Psoas muscle (tissue), 8 donors: ENCODE results near the gene IL10RB. TPM values are rescaled to one million over a fixed set of nuclear protein-coding genes. Genes with fewer than 3 reads are reported as not detected.

ENCODE experiments used
- ATAC-seq, 4 donors: fragments of 200-7000 bp; cut with Tn5 transposase; one replicate each; pipeline ENCODE4 v1.9.1; 2020; ENCODE audit warnings: moderate library complexity in 3 of 4, mild to moderate bottlenecking in 2 of 4
- DNase-seq, 2 donors: peaks; one replicate each; pipeline ENCODE4 v3.0.0-alpha.2; 2020
- H3K27ac ChIP-seq: fragments of 200-600 bp; one replicate; pipeline ENCODE4 v1.8.0; 2022
- H3K27me3 ChIP-seq, 3 donors: fragments of 200-600 bp in 1 of 3; one replicate each; pipeline versions ENCODE4 v1.6.1 to v1.8.0; 2013 to 2022; ENCODE audit warnings: low read length in 2 of 3, mild to moderate bottlenecking in 2 of 3, moderate library complexity in 1 of 3; ENCODE audit not compliant: insufficient read depth in 3 of 3
- H3K36me3 ChIP-seq, 2 donors: fragments of 200-600 bp in 1 of 2; one replicate each; pipeline versions ENCODE4 v1.6.1 to v1.8.0; 2013 to 2022; ENCODE audit warnings: low read depth in 1 of 2, mild to moderate bottlenecking in 1 of 2, moderate library complexity in 1 of 2; ENCODE audit not compliant: insufficient read depth in 1 of 2
- H3K4me1 ChIP-seq: fragments of 200-600 bp; one replicate; pipeline ENCODE4 v1.8.0; 2022
- H3K4me3 ChIP-seq: fragments of 200-600 bp; one replicate; pipeline ENCODE4 v1.8.0; 2022; ENCODE audit warnings: mild to moderate bottlenecking
- H3K9me3 ChIP-seq: fragments of 200-600 bp; one replicate; pipeline ENCODE4 v1.8.0; 2022
- WGBS, 3 donors: extraction: QIAGEN DNeasy Blood & Tissue Kit; methylation state at CpG; one replicate each; pipeline versions ENCODE4 v1.1.6 to v1.1.7; 2013; 5-methylcytosine and 5-hydroxymethylcytosine counted together
- intact Hi-C, 2 donors: fragments of 100-400 bp; cut with DNase I; formaldehyde crosslinking; loops; one replicate each; pipeline versions ENCODE4 v1.11.0 to v1.14.2; 2022
- polyA plus RNA-seq, 3 donors: library from polyadenylated mRNA; stranded (reverse); fragments of 200-250 nt; gene quantifications; one replicate each; pipeline ENCODE4 v1.2.3, GENCODE V29; 2013
- total RNA-seq, 4 donors: library from RNA; stranded (reverse); fragmentation: NEBNext Ultra II Directional in 2 of 4; extraction: Animal tissue kit (Norgen Biotek cat#: 25700) in 2 of 4; gene quantifications; one replicate each; pipeline versions ENCODE4 v1.2.1 to v1.2.4, GENCODE V29; 2021 to 2023
- TF ChIP-seq, protein P1 (sequence below): fragments of 200-600 bp; IDR thresholded peaks from one replicate; pipeline ENCODE4 v1.8.0; 2022; ENCODE audit warnings: antibody characterized with exemption
- donor health status: healthy with polysubstance abuse.
- donor health status: DM: no; HTN: no; CAD: no; lungs with moderate emphysema.
- donor health status: Bipolar disorder and iron deficiency.
- donor health status: healthy.
- donor health status: DM: yes; HTN: yes; CAD: no.
- donor health status: DM: no; HTN: no; CAD: no.
- donor health status: DM: no; HTN: no; CAD: no.
- donor health status: DM: yes; HTN: yes; CAD: no.

Gene IL10RB
- total and polyA plus RNA-seq, 7 donors, result 4.4 to 9.3 (median 7.2) TPM

DNA sequence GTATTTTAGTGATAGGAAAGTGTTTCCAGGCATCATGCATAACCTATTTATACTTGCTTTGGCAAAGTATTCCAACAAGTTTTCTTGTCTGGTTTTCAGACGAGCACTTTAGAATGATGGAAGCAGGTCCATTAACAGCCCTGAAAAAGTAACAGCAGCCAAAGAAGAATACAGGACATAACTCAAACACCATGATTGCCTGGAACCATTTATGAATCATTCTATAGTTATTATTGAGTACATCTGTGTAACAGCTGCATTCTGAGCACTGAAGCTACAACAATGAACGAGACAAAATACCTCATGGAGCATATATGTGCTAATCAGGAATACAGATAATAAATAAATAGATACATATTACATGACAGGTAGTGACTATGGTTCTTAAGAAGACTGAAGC lies 12.6 kb downstream of the IL10RB start:
- Histone ChIP-seq H3K27me3 (no peaks in the 10 kb centered on the region), H3K4me3 (no peak overlapping the region), H3K9me3 (peaks cover 9% of the 10 kb centered on the region), H3K36me3 (peaks cover 0 to 31% of the 10 kb centered on the region in 2 donors), H3K4me1 (no peaks in the 10 kb centered on the region), H3K27ac (no peak overlapping the region)
- ATAC-seq (no peak), DNase-seq (no peak)
- WGBS, 3 donors, result 84 to 92% (median 87%) methylated on average over 2 of the region's 2 CpGs
- intact Hi-C loops, result no loop called here
- TF ChIP-seq, protein P1, sequence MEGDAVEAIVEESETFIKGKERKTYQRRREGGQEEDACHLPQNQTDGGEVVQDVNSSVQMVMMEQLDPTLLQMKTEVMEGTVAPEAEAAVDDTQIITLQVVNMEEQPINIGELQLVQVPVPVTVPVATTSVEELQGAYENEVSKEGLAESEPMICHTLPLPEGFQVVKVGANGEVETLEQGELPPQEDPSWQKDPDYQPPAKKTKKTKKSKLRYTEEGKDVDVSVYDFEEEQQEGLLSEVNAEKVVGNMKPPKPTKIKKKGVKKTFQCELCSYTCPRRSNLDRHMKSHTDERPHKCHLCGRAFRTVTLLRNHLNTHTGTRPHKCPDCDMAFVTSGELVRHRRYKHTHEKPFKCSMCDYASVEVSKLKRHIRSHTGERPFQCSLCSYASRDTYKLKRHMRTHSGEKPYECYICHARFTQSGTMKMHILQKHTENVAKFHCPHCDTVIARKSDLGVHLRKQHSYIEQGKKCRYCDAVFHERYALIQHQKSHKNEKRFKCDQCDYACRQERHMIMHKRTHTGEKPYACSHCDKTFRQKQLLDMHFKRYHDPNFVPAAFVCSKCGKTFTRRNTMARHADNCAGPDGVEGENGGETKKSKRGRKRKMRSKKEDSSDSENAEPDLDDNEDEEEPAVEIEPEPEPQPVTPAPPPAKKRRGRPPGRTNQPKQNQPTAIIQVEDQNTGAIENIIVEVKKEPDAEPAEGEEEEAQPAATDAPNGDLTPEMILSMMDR, result no peak

DNA sequence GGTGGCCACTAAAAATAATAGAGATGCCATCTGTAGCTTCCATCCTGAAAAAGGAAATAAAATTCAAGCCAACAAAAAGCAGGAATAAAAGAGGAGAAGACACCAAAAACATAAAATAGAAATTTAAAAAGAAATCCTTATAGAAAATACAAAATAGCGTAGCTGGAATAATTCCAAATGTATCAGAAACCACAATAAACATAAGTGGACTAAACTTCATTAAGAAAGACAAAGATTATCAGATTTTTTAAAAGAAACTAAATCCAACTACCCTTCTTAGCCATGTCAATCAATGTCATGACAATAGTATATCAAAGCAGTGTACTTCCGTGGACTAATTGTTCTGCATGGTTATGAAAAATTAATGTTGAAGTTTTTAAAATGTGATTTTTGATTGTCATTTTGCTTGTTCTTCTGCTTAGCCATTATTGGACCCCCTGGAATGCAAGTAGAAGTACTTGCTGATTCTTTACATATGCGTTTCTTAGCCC lies 13.2 kb downstream of the IL10RB start:
- ATAC-seq (no peak), DNase-seq (no peak)
- Histone ChIP-seq H3K27ac (no peak overlapping the region), H3K9me3 (peaks cover 9% of the 10 kb centered on the region), H3K27me3 (no peaks in the 10 kb centered on the region), H3K36me3 (peaks cover 0 to 36% of the 10 kb centered on the region in 2 donors), H3K4me1 (no peaks in the 10 kb centered on the region), H3K4me3 (no peak overlapping the region)
- intact Hi-C loops, result no loop called here
- TF ChIP-seq, protein P1, result no peak
- 85 to 99% (median 98%) methylated on average over 3 of the region's 3 CpGs for WGBS, 3 donors

DNA sequence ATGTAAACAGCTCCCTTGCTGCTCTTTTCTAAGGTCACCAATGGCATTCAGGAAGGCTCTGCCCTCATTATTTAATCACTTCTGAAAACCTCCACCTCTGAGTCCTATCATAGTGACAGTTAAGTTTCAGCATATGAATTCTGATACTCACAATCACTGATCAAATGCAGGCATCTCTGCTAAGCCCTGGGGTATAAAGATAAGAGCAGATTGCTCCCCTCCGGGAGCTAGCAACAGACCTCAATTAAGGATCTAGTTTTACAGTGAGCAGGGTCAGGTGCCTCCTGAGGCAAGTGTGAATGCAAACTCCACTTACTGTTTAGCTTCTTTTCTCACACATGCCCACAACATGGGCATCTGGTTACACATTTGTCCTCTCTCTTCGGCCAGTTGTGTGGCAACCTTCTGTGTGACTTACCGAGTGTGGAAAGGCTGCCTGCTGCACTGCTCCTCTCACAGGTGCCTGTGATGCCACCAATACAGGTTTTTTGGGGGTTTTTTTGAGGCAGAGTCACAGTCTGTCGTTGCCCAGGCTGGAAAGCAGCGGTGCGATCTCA lies 15.0 kb downstream of the IL10RB start:
- Histone ChIP-seq H3K4me3 (no peak overlapping the region), H3K27me3 (no peaks in the 10 kb centered on the region), H3K36me3 (peaks cover 0 to 48% of the 10 kb centered on the region in 2 donors), H3K4me1 (no peaks in the 10 kb centered on the region), H3K9me3 (peaks cover 9% of the 10 kb centered on the region), H3K27ac (no peak overlapping the region)
- WGBS, 3 donors, result 85 to 89% (median 86%) methylated on average over 6 of the region's 6 CpGs
- no peak for DNase-seq
- ATAC-seq, result no peak
- intact Hi-C loops, result no loop called here
- TF ChIP-seq, protein P1, result no peak

DNA sequence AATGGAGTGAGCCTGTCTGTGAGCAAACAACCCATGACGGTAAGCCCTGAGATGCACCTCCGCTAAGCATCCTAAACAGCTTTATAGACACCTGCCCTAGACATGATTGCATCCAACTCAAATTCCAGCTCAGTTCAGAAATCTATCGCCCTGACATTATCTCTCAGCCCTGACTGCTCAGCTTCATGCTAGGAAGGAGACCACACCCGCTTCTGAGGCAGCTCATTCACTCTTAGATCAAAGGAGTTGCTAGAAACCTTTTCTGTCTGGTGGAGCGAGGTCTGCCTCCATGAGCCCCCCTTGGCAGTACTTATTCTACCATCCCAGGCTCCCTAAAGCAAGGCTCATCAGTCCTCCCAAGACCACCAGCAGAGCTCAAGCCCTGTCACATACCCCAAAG lies 17.0 kb downstream of the IL10RB start:
- peaks cover 0 to 50% of the 10 kb centered on the region in 2 donors for H3K36me3 ChIP-seq
- intact Hi-C loops, result no loop called here
- no peak for ATAC-seq

More for the DNA sequence above, 17.0 kb downstream of the IL10RB start:
- Histone ChIP-seq H3K9me3 (peaks cover 9% of the 10 kb centered on the region), H3K27me3 (no peaks in the 10 kb centered on the region), H3K4me3 (no peak overlapping the region), H3K27ac (no peak overlapping the region), H3K4me1 (no peaks in the 10 kb centered on the region)
- TF ChIP-seq, protein P1, result no peak
- no peak for DNase-seq
- WGBS, 3 donors, result 90 to 97% (median 95%) methylated on average over 5 of the region's 5 CpGs
